LHCN-M2 (cell line): ENCODE measurements around the gene TYW3. TPM values are rescaled to one million over a fixed set of nuclear protein-coding genes. Genes with fewer than 3 reads are reported as not detected.

Experiments
- DNase-seq: peaks from one replicate; pipeline ENCODE4 v3.0.0-alpha.2; 2012; ENCODE audit warnings: low read depth
- total RNA-seq: library from RNA; depleted of rRNA; stranded (reverse); fragments of >200 nt; gene quantifications from 2 replicates; pipeline ENCODE4 v1.2.3, GENCODE V29; 2014; rRNA removed

TYW3 gene
- total RNA-seq, 1 experiment from 2014 or later: 23.2 TPM

DNA sequence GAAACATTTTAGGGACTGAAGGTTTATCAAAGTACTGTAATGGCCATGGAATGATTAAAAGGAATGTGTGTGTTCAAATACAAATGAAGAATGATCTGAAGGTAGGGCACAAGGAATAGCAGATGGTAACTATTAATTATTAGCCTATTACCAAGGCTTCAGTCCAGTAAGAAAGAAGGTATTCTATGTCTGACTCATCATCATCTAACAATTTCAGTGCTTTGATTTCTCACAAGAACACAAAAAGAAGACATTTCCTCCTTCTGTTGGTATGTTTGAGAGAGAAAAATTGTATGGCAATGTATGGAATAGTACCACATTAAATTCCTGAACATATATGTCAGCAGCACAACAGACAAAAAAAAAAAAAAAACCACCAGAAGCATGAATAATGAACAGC is 57.5 kb downstream of the TYW3 start:
- DNase-seq: no peak

DNA sequence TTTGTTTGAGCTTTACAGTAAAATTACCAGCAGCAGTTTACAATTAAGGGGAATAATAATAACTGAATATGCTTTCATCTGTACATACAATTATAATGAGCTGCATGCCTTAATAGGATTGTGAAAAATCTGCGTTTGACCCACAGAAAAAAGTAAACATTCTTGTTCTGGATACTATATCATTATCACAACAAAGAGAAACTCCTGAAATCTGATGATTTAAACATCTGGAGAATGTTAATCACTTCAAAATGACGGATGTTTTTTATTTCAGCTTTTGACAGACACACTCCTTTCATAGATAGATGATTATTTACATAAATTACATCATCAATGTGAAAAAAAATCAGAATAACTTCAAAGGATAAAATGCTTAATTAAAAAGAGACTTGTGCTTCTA is 58.5 kb downstream of the TYW3 start:
- DNase-seq: no peak

DNA sequence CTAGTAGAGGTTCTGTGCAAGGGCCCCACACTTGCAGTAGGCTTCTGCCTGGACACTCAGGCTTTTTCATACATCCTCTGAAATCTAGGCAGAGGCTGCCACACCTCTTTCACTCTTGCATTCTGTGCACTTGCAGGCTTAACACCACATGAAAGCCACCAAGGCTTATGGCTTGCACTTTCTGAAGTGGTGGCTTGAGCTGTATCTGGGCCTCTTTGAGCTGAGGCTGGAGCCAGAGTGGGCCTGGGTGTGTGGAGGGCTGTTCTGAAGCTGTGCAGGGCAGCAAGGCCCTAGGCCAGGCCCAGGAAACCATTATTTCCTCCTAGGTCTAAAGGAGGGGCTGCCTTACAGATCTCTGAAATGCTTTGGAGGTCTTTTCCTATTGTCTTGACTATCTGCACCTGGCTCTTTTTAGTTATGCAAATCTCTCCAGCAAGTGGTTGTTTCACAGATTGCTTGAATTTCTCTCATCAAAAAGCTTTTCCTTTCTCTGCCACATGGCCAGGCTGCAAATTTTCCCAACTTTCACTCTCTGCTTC is 66.2 kb downstream of the TYW3 start:
- DNase-seq: no peak

DNA sequence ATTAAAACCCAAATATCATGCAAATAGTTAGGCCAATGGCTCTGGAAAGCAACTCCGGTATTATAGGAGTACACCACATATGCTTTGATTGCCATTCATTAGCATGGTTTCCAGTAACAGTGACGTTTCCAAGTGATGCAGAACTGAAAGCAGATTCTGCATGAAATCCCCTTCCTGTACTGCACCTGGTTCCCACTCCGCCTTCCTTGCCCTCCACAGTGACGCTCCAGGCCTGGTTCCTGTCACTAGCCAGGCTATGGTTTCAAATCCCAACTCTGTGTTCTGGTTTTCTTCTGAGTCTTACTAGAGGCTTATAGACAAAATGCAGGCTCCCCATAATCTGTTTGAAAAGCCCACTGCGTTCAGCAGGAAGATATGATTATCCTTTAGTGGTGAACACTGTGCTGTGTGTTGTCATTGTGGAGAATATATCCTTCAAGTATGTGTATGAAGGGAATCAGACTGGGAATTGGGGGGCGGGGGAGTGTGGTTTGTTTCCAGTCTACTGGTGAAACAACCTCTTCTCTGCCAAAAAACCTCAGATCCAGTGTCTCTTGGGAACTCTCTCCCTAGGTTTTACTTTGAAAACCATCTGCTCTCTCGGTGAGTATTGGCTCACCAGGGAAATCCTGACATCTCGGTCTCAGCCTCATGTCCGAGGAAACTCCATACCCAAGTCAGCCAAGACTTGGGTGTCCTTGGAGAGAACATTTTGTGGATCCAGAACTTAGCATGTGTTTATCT is 78.7 kb downstream of the TYW3 start:
- no peak for DNase-seq

DNA sequence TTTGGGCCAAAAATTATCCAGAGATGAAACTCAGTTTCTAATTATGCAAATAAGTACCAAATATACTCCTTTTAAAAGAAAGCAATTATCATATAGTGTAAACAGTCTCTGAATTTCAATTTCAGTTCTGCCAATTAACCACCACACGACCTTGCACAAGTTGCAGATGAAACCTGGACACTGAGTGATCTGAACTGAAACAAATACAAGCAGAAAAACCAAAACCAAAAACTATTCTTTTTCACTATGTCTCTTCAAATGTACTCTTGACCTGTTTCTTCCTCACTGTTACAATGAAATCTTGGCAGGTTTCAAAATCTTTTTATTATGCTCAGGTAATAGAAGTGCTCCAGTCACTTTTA is 79.2 kb downstream of the TYW3 start:
- no peak for DNase-seq

Other genes starting within 250 kb of the TYW3 start
- gene LRRC53, start 220.5 kb upstream of the TYW3 start, total RNA-seq: 0.06 TPM in 1 of 2 replicates, not detected in the other
- gene ERICH3, start 59.4 kb upstream of the TYW3 start, total RNA-seq: not detected in 2 replicates
- gene CRYZ, start 102 bp upstream of the TYW3 start, total RNA-seq: 81.4 and 84.6 TPM in 2 replicates